Left forelimb (tissue), 1 donor: ENCODE measurements around the gene SNCB.
A peak's percentile ranks its signal among the peaks of the same experiment; 100 is the strongest.

Experiments used
- DNase-seq: peaks from one replicate; pipeline ENCODE4 v3.0.0-alpha.2; 2018; ENCODE audit warnings: low spot score

The SNCB gene

DNA sequence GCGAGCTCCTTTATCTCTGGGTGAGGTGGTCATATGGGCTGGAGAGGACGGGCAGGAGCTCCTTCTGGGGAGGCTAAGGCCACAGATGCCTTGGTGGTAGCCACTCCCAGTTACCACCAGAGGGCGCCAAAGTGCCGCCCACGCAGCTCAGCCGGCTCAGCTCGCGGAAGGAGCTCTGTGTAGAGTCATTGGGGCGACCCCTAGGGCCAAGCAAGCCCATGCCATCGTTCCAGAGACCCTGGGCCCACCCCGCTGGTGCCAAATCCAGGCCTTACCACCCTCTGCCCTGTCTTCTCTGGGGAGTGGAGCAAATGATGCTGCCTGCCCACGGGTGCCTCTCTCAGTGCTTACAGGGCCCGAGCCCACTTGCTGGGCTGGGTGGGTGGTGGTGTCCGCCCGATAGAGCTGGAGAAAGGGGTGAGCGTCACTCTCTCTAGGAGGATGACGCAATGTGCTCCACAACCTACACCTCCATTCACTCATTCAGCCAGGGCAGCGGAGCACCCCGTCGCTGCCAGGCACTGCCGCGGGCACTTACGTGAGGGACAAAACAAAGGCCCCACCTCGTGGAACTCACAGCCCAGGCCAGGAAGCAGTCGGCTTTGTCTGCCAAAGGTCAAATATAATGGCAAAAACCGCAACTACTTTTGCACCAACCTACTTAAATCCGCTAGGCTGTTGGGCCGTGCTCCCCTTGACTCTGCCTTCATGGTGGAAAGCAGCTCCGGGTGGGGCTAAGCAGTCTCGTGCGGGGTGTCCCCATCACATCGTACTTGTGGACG is 30.7 kb upstream of the SNCB start:
- DNase-seq: peak; percentile 85

DNA sequence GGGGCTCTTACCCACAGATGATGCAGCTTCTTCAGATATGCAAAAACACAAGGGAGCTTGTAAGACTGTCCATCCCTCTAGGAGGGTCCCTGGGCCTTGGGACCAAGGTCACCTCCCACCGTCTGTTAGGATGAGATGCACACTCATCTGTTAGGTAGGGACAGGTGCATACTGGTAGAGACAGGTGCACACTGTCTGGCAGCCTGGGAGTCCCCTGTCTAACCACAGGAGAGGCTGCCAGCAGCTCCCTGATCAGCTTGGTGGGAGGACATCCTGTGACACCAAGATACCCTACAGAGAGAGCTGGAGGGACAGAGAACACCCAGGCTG is 30.2 kb upstream of the SNCB start:
- DNase-seq: no peak

DNA sequence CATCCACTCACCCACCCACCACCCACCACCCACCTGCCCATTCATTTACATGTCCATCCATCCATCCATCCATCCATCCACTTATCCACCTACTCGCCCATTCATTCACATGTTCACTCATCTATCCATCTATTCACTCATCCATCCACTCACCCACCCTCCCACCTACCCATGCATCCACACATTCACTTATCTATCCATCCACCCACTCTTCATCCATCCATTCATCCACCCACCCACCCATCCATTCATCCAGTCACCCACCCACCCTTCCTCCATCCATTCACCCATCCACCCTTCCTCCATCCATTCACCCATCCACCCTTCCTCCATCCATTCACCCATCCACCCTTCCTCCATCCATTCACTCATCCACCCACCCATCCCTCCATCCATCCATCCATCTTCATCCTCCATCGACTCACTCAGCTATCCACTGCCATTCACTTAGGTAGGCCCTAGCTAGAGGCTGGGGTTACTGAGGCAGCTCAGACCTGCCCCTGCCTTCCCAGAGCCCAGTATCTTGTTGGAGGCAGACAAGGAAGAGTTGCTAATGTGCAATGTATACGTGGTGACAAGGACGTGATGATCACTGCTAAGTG is 29.6 kb upstream of the SNCB start:
- DNase-seq: no peak

DNA sequence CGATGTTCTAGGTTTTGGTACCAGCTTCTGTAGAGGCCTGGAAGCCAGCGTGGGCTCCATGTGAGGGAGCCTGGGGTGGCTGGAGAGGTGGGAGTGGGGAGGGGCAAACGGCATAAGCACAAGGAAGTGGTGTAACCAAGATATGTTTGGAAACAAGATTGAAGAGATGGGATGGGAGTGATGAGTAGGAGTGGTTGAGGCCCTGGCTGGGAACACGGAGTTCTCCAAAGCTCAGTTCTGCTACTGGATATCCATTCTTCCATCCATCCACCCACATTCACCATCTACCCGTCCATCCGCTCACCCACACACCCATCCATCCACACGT is 29.1 kb upstream of the SNCB start:
- DNase-seq: no peak

DNA sequence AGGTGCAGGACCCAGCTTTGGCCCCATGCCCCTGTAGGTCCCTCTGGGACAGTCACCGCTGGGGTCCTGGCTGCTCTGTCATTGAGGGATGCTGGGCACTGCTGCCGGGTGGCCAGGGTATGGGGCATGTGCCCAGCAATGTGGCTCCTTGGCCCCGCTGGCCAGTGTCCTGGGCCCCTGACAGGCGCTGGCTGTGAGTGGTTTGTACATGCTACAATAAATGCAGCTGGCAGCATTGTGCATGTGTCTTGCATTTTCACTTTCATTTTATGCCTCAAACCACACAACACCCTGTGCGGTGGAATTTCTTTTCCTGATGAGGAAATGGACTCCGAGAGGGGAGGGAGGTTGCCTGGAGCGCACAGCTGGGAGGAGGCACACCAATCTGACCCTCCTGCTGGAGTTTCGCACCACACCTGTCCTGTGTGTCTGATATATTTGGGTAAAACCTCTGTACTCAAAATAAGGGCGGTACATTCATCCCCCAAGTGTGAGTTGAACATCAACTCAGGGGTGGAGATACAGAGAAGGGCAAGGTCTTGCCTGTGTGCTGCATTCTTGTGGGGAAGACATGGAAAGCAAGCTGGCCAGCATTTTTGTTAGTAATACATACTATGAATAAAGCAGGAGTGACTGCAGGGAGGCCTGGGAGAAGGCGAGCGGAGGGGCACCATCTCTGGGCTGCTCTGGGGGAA is 28.6 kb upstream of the SNCB start:
- no peak for DNase-seq

DNA sequence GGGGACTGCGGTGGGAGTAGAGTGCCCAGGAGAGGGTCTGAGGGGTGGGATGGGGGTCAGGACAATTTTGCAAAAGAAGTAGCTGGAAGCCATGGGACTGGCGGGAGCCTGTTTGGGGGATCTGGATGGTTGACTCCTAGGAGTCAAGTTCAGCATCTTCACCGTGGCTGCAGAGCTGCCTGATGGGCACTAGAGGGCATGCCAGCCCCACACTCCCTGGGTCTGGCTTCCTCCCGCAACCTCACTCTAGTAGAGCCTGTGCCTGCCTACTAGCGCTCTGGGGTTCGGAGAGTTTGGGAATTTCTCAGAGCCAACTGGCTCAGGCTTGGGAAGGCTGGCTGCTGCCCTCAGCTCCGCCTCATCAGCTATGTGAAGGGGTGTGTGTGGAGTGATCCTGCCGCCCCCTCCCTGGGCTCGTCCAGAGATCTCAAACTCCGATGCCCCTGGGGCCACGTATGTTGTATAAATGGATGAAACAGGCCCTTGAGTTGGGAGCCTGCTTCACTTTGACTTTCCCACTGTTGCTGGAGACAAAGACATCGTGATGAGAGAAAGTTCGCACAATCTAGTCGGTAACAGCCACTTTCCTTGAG is 27.8 kb upstream of the SNCB start:
- DNase-seq: peak; percentile 77

DNA sequence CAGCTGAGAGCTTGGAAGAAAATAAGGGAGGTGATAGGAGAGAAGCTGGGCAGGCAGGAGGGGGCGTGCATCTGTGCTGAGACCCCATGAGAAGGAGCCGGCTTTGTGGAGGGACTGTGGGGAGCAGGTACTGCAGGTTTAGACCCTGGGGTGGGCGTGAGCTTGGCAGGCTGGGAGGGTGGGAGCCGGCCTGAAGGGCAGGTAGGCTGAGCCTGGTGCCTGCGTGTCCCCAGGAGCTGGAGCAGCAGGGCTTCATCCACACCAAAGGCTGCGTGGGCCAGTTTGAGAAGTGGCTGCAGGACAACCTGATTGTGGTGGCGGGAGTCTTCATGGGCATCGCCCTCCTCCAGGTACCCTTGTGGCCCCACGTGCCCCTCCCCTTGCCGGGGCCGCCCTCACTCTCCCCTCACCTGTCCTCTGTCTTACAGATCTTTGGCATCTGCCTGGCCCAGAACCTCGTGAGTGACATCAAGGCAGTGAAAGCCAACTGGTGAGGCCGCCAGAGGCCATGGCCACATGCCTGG is 26.2 kb upstream of the SNCB start:
- no peak for DNase-seq

DNA sequence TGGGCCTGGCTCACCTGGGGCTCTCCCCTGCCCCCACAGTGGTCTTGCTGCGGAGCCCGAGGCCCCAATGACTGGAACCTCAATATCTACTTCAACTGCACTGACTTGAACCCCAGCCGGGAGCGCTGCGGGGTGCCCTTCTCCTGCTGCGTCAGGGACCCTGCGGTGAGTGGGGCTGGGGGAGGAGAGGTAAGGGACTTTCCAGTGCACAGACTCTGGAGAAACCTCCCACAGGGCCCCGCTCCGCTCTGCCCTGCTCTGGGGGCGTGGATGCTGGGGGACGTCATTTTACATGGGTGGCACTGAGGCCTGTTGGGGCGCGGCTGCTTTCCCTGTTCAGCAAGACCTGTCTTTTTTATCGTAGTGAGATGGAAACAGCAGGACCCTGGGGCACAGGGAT is 24.5 kb upstream of the SNCB start:
- no peak for DNase-seq

DNA sequence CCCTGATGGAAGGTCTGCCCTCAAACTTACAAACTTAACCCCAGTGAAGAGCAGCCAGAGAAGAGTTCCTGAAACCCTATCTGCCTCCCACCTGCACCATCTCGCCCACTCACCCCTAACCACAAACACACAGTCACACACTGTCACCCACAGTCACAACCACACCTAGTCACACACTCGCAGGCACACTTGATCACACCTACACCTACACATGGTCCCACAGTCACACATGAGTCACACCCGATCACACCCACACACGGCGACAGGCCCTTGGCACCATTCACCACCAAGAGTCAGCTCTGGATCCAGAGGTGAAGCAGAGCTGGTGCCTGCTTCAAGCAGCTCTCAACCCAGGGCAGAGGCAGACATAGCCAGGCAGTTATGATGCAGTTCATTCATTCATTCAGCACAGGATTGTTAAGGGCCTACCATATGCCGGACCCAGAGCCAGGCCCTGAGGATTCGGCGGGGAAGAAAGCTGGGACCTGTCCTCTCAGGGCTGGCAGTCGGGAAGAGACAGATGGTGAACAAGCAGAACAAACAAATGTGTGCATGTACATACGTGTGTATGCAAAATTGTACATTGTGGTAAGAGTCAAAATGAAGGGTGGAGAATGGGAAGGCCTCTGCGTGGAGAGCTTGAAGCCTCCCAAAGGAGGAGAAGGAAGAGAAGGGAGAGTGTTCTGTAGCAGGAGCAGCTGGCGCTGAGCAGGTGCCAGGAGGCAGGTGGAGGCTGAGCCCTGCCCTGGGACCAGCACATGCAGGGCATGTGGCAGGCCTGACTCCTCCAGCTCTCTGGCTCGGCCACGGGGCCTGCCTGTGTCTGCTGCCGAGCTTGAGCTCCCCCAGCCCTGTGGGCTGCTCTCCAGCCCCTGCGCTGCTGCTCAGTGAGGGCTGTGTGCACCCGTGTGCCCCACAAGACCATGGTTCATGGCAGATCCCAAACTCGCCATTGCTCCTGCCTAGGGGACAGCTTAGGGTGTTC is 23.4 kb upstream of the SNCB start:
- DNase-seq: no peak

DNA sequence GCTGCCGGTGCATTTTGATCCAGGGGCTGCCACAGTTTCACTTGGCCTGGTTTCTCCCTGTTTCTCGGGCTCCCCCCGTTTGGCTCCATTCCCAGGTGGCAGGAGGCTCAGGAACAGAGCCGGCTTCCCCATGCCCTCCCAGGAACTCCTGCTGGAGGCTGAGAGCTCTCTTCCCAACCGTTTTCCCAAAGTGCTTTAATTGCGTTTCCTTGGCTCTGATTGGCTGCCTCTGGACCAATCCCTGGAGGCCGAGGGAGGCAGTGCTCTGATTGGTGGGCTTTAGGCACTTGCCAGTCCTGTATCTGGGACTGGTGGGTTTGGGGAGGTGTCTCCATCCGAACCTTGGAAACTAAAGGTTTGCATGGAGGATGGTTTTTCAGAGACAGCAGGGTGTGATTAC is 21.8 kb upstream of the SNCB start:
- no peak for DNase-seq

DNA sequence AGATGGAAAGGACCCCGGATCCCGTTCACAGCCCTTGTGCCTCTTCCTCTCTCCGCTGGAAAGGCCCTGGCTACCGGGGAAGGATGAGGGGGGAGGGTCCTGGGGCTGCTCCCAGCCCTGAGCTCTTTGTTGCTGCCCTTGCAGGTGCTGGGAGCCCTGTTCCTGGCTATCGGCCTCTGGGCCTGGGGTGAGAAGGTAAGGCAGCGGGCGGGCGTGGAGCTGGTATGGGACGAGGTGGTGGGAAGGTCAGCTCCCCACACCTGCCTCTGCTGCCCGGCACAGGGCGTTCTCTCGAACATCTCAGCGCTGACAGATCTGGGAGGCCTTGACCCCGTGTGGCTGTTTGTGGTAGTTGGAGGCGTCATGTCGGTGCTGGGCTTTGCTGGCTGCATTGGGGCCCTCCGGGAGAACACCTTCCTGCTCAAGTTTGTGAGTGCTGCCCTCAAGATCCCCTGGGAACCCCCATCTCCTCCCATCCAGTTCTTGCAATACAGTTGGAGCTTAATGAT is 21.2 kb upstream of the SNCB start:
- DNase-seq: no peak

DNA sequence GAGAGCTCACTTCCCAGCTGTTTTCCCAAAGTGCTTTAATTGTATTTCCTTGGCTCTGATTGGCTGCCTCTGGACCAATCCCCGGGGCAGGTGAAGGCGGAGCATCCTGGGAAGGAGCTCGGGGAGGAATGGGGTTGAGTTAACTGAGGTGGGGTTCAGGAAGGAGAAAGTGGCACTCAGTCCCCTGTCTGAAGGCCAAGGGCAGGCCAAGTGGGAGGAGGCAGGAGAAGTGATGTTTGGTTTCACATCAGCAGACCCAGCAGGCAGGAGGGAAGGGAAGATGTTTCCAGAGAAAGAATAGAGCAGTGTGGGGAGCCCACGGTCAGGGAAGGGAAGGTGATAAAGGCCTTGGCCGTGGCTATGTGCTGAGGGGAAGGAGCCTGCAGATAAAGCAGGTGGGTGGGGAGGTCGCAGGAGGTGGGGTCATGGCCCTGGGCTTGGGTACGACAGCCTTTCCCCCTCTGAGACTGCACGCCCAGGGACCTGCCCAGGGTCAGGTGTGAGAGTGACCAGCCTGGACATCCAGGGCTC is 20.1 kb upstream of the SNCB start:
- no peak for DNase-seq

DNA sequence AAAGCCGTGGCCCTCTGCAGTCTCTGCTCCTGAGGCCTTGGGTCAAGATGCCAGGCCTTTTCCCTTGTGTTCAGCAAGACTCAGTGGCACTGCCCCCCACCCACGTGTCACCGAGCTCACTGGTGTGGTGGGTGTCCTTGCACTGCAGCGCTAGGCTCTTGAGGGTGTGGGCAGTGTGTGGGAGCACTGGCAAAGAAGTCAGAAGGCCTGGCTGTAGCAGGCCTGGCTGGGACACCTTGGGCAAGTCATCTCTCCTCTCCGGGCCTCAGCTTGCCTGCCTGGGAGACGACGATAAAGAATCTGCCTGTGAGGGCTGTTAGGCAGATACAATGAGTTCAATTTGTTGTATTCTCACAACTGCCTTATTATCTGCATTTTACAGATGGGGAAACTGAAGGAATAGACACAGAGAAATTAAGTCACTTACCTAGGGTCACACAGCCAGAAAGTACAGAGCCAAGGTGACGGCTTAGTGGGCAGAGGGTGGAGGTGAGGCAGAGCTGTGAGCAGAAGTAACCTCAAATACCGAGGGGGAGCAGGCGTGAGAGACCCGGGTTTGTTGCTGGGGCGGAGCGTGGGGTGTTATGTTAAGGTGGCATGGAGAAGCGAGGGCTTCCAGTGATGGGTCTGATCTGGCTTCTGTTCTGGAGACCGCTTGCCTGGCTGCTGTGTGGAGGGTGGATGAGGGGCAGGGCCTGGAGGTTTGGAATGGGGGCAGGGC is 18.3 kb upstream of the SNCB start:
- no peak for DNase-seq

DNA sequence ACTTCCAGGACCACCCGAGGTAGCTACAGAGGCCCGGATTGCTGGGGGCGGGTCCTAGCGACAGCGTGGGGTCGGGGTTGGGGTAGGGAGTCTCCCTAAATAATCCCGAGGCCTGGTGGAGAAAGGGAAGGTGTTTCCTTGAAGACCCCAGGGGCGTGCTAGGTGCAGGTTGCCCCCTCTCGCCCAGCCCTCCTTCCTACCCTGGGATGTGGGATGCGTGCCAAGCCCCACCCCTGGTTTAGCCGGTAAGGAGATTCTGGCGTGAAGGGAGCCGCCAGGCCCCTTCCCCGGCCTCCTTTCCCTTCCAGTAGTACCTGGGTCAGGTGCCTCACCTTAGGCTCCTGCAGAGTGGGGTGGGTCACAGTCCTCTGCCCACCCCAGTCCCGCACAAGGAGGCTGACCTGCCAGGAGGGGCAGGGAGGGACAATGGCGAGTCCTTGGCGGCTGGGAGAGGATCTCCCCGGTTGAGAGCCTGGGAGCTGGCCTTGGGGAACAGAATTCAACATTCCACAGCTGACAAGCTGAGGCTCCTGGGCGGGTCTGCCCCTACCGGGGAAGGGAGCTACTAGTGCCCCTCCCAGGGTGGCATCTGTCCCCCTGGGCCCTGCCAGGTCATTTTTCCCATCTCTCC is 17.6 kb upstream of the SNCB start:
- DNase-seq: no peak

DNA sequence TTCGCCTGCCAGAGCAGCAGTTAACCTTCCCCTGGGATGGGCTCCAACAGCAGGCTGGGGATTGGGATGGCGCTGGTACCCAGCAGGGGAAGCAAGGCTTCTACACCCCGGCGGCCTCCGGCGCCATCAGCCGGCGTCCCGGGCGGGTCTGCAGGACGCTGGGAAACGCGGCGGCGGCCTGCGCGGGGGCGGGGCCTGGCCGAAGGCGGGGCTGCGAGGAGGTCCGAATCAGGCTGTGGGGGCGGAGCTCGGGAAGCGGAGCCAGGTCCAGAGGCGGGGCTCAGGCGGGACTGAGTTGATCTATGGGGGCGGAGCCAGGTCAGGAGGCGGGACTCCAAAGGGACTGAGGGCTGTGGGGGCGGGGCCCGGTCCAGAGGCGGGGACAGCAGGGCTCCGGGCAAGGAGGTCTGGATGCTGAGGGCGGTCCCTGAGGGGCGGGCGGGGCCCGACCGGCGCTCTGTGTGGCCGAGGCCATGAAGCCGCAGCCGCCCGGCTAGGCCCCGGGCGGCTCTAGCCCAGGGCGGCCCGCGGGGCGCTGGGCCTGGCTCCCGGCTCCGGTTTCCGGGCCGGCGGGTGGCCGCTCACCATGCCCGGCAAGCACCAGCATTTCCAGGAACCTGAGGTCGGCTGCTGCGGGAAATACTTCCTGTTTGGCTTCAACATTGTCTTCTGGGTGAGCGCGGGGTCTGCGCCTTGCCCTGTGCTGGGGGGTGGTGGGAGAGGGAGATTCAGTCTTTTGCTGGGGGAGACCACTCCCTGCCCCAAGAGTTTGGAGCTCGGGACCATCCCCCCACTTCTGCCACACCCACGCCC is 16.9 kb upstream of the SNCB start, which contains the start of gene TSPAN17:
TSS of gene TSPAN17 (plus strand) at position 455 of the 813 bp plus-strand sequence. CDS start at position 587, 132 bp downstream.
- DNase-seq: peak; percentile 100

DNA sequence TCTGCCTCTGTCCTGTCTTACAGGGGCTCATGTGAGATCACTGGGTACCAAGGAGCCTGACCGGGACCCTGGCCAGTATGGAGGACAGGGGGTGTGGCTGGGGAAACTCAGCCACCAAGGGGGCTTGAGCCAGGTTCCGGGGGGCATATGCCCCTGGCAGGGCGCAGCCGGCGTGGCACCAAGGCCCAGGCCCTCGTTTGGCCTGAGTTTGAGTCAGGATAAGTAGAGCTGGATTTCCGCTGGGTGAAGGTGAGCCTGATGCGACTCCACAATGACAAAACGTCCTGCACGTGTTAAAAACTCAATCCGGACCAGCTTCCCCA is 16.3 kb upstream of the SNCB start:
- no peak for DNase-seq

DNA sequence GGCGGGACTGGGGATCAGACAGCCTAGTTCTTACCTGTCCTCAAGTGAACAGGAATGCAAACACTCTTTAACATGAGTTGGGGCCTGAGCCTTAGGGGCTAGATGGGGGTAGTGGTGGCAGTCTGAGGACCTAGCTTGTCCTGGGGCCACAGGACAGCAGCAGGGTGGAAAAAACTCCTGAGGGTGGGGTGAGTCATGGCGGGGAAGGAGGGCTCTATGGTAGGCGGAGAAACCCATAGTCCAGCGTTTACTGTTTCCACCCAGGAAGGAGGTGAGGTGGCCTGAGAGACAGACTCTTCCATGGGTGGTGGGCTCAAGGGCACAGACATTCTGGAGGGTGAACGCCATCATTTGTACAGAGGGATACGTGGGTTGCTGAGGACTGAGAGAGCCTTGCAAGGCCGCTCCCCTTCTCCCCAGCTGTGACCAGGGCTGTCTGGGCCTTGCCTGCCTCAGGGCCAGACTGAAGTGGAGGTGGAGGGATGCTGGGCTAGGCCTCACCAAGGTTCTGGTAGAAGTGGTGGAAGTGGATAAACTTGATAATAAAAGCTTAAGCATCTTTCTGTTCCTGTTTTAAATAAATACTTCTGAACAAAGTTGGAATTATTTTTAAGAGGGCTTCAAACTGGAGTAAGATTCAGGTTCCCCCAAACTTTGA is 15.8 kb upstream of the SNCB start:
- DNase-seq: no peak

DNA sequence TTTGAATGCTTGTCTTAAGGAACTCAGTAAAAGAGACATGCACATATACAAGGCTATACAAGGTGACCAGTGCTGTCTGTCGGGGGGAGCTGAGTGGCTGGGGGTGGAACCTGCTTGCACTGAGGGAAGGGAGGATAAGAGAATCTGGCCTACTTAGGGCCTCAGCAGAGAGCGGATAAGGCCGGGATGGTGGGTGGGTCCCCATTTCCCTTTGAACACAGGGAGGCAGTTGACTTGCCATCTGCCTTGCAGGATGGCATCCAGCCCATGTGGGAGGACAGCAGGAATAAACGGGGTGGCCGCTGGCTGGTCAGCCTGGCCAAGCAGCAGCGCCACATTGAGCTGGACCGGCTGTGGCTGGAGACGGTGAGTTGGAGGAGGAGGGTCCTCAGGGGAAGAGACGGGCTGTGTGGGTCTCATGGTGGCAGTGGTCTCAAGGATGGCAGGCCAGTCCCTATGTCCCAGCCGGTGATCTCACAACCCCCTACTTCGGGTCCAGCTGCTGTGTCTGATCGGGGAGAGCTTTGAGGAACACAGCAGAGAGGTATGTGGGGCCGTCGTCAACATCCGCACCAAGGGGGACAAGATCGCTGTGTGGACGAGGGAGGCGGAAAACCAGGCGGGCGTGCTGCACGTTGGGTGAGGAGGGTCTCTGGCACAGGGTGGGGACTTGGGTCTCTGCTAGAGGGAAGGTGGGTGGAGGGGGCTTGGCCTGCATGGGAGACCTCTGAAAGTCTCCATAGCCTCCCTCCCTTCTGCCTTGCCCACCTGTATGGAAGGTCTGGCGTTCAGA is 14.7 kb upstream of the SNCB start:
- DNase-seq: no peak
